ENCODE data around the gene MSI1. TPM values are rescaled to one million over a fixed set of nuclear protein-coding genes. Genes with fewer than 3 reads are reported as not detected.

Gene MSI1
- total RNA-seq (2013; cell fraction: nucleolus; rRNA removed), result not detected in 2 replicates
- total RNA-seq (2014; rRNA removed) (not detected in 2 replicates), total RNA-seq (2014; rRNA removed; fragmentation: Illumina TruSeq; extraction: Trizol) (not detected in 2 replicates), total RNA-seq (2021) (0.16 TPM in 1 of 2 replicates, not detected in the other), polyA plus RNA-seq (2011; rRNA removed) (not detected in 2 replicates), polyA plus RNA-seq (2014; fragmentation: Illumina TruSeq; extraction: Trizol) (not detected in 2 replicates), polyA plus RNA-seq (2014; fragmentation: Nextera tagmentation; extraction: Ambion mirVana) (not detected), polyA plus RNA-seq (2014; rRNA removed) (not detected in 2 replicates), polyA plus RNA-seq (2016; fragmentation: Nextera tagmentation; extraction: Ambion mirVana) (under 1 TPM in 1 of 2 experiments, not detected in 1; 0.04 TPM), polyA minus RNA-seq (2011; rRNA and poly(A)+ RNA removed) (not detected in 2 replicates), Bru-seq, nascent RNA (percentile 3 among the genes with signal in this experiment), BruChase-seq, experiment 1, labeled RNA remaining after a 6-hour chase (not detected), BruChase-seq, experiment 2, labeled RNA remaining after a 2-hour chase (percentile 3 among the genes with signal in this experiment)
- not detected for polyA plus RNA-seq (2011; ENCODE audit: low read depth)
- not detected in 2 replicates for polyA plus RNA-seq (2011; cell fraction: cytosol; rRNA removed)
- polyA plus RNA-seq (2011; cell fraction: nucleus; rRNA removed), result not detected in 2 replicates
- polyA plus RNA-seq (2012), result not detected in 2 replicates
- polyA minus RNA-seq (2011; cell fraction: cytosol; rRNA and poly(A)+ RNA removed), result not detected in 2 replicates
- not detected in 2 replicates for polyA minus RNA-seq (2011; cell fraction: nucleus; rRNA and poly(A)+ RNA removed)
- long read RNA-seq, experiment 1, result 0 reads
- long read RNA-seq, experiment 2, result 0 reads

DNA sequence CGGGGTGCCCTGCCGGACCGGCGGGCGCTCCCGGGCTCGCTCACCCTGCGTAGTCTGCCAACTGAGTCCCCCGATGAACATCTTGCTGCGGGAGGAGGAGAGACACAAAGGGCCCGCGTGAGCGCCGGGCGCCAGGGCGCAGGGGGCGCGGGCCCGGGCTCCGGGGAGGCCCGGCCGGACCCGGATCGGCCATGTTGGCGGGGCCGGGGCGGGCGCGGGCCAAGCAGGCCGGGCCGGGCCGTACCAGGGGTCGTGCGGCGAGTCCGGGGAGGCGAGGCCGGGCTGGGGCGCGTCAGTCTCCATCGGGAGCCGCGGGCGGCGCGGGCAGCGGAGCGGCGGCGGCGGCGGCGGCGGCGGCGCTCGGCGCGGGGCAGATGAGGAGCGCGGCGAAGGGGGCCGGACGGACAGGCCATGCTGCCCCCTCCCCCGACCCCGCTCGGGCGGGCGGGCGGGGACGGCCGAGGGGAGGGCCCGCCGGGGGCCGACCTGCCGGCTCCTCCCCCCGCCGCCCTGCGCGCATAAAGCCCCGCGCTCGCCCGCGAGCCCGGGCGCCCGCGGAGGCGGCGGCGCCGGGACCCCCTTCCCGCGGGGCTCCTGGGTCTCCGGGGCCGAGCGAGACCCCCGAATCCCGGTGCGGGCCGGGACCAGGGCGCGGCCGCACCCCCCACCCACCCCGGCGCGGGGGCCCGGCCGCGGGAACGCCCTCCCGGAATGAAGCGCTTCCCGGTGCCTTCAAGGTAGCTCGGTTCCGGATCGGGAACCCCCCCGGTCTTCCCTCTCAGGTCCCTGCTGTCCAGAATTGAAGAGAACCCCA is at the start of gene MSI1:
Gene MSI1 (minus strand): TSS at position 376 of the 814 bp plus-strand sequence. CDS start 73 bp downstream, at position 303.
- Histone ChIP-seq H3K4me1 (ENCODE audit: control insufficient read depth, insufficient read depth, low read length) (no peaks in the 10 kb centered on the region), H3K36me3 (ENCODE audit: control insufficient read depth in 2 of 2, insufficient read depth in 2 of 2, low read length in 1 of 2) (no peaks in the 10 kb centered on the region), H2AFZ (ENCODE audit: control insufficient read depth, low read depth, low read length) (no peak within 1 kb of the TSS), H4K20me1 (ENCODE audit: control insufficient read depth, insufficient read depth) (no peaks in the 10 kb centered on the region), H3K27me3 (replicated peaks in 1 of 2; ENCODE audit: control insufficient read depth in 2 of 2, insufficient read depth in 2 of 2, low read length in 1 of 2) (peaks cover 10 to 15% of the 10 kb centered on the region in 2 experiments), H3K4me3 (no peak within 1 kb of the TSS), H3K4me2 (ENCODE audit: control insufficient read depth, insufficient read depth) (no peak within 1 kb of the TSS), H3K9me3 (replicated peaks; ENCODE audit: control insufficient read depth, insufficient read depth, low read length) (no peaks in the 10 kb centered on the region), H3K9ac (ENCODE audit: control insufficient read depth, insufficient read depth, low read length) (no peak within 1 kb of the TSS), H3K79me2 (ENCODE audit: control insufficient read depth, insufficient read depth, low read length) (no peaks in the 10 kb centered on the region), H3K27ac (ENCODE audit: control insufficient read depth, insufficient read depth) (no peak within 1 kb of the TSS)
- FAIRE-seq, result no peak
- in situ Hi-C loops (cut with MboI), result no loop called here
- TF ChIP-seq TBL1XR1 (IDR thresholded peaks at IDR 0.05; ENCODE audit: low read depth, low read length) (no peak), KAT2A (conservative IDR thresholded peaks at IDR 0.05; ENCODE audit: control insufficient read depth, low read depth, low read length) (no peak), SUZ12 (IDR thresholded peaks at IDR 0.05; ENCODE audit: unreplicated experiment) (peak; percentile 80)
- TF ChIP-seq, protein P1, sequence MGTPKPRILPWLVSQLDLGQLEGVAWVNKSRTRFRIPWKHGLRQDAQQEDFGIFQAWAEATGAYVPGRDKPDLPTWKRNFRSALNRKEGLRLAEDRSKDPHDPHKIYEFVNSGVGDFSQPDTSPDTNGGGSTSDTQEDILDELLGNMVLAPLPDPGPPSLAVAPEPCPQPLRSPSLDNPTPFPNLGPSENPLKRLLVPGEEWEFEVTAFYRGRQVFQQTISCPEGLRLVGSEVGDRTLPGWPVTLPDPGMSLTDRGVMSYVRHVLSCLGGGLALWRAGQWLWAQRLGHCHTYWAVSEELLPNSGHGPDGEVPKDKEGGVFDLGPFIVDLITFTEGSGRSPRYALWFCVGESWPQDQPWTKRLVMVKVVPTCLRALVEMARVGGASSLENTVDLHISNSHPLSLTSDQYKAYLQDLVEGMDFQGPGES (IDR thresholded peaks at IDR 0.05), result no peak
- no peak for DNase-seq (ENCODE audit: low read depth, low spot score)
- intact Hi-C loops (cut with micrococcal nuclease; ENCODE audit: unreplicated experiment), result no loop called here
- BruUV-seq (replicated peaks), result no TSS peak
- ChIA-PET CTCF (no interaction called here), SMC1A (ENCODE audit: uncharacterized antibody, unreplicated experiment) (no interaction called here), POLR2A (no interaction called here), RAD21 (ENCODE audit: unreplicated experiment) (no interaction called here)
- ATAC-seq, result no peak
- 7% methylated on average over 36 of the region's 119 CpGs for WGBS (ENCODE audit: insufficient coverage, insufficient replicate concordance, low lambda C conversion rate, missing lambda C conversion rate)

Data from GM12878 (cell line).